ENCODE measurements around the gene CYP17A1. TPM values are rescaled to one million over a fixed set of nuclear protein-coding genes. Genes with fewer than 3 reads are reported as not detected.
"Not testable (repeated sequence)": the region's sequence is repeated elsewhere in the genome, so short reads cannot be mapped to it uniquely, and the experiment has no call there.

CYP17A1 gene
- polyA plus RNA-seq, 1 donor, result 1.1 TPM

GRCh38 chr10:102838276-102838927, 1.2 kb upstream of the CYP17A1 start:
- not testable (repeated sequence) for DNase-seq (ENCODE audit: low read depth)

- no peak for DNase-seq (ENCODE audit: low read depth)
These were observed 2.2 kb downstream of the CYP17A1 start for GRCh38 chr10:102835007-102835482.

- no peak for DNase-seq (ENCODE audit: low read depth)
These were observed 3.1 kb downstream of the CYP17A1 start for GRCh38 chr10:102834143-102834542.

- no peak for DNase-seq (ENCODE audit: low read depth)
These were observed 4.2 kb downstream of the CYP17A1 start for GRCh38 chr10:102832987-102833386.

GRCh38 chr10:102832248-102832647, 5.0 kb downstream of the CYP17A1 start:
- DNase-seq (ENCODE audit: low read depth), result no peak

GRCh38 chr10:102831322-102832071, 5.7 kb downstream of the CYP17A1 start:
- DNase-seq (ENCODE audit: low read depth), result no peak

- no peak for DNase-seq (ENCODE audit: low read depth)
These were observed 9.6 kb downstream of the CYP17A1 start for GRCh38 chr10:102827597-102827975.

GRCh38 chr10:102826148-102826796, 10.9 kb downstream of the CYP17A1 start:
- DNase-seq (ENCODE audit: low read depth), result no peak

- DNase-seq (ENCODE audit: low read depth), result no peak
These were observed 12.5 kb downstream of the CYP17A1 start for GRCh38 chr10:102824664-102825063.

GRCh38 chr10:102822222-102822621, 15.0 kb downstream of the CYP17A1 start:
- DNase-seq (ENCODE audit: low read depth), result no peak

GRCh38 chr10:102820008-102820407, 17.2 kb downstream of the CYP17A1 start:
- DNase-seq (ENCODE audit: low read depth), result not testable (repeated sequence)

- DNase-seq (ENCODE audit: low read depth), result no peak
These were observed 18.2 kb downstream of the CYP17A1 start for GRCh38 chr10:102819054-102819453.

GRCh38 chr10:102817175-102817574, 20.0 kb downstream of the CYP17A1 start:
- DNase-seq (ENCODE audit: low read depth), result no peak

- no peak for DNase-seq (ENCODE audit: low read depth)
These were observed 21.2 kb downstream of the CYP17A1 start for GRCh38 chr10:102815790-102816549.

GRCh38 chr10:102814873-102815661, 22.1 kb downstream of the CYP17A1 start:
- DNase-seq (ENCODE audit: low read depth), result no peak

GRCh38 chr10:102814453-102814871, 22.8 kb downstream of the CYP17A1 start:
- DNase-seq (ENCODE audit: low read depth), result no peak

- DNase-seq (ENCODE audit: low read depth), result no peak
These were observed 23.3 kb downstream of the CYP17A1 start for GRCh38 chr10:102813734-102814452.

- DNase-seq (ENCODE audit: low read depth), result no peak
These were observed 24.1 kb downstream of the CYP17A1 start for GRCh38 chr10:102813017-102813541.

- DNase-seq (ENCODE audit: low read depth), result no peak
These were observed 24.9 kb downstream of the CYP17A1 start for GRCh38 chr10:102812231-102812876.

- no peak for DNase-seq (ENCODE audit: low read depth)
These were observed 25.9 kb downstream of the CYP17A1 start for GRCh38 chr10:102811346-102811745.
